KMS-11 (cell line): Measurements from ENCODE around the gene MPO.

Experiments
- H2AFZ ChIP-seq: fragments of 200-600 bp; sonication (generic); 2 replicates; pipeline ENCODE4 v1.6.1; 2016; ENCODE audit warnings: antibody characterized with exemption, mixed run types, low read depth
- H3K27ac ChIP-seq: fragments of 200-600 bp; sonication (generic); 2 replicates; pipeline ENCODE4 v1.6.1; 2016; ENCODE audit warnings: mild to moderate bottlenecking, mixed run types
- H3K27me3 ChIP-seq: fragments of 200-600 bp; sonication (generic); 2 replicates; pipeline ENCODE4 v1.6.1; 2017; ENCODE audit warnings: mild to moderate bottlenecking, low read depth, mixed run types, moderate library complexity; ENCODE audit not compliant: insufficient read depth
- H3K36me3 ChIP-seq: fragments of 200-600 bp; sonication (generic); 2 replicates; pipeline ENCODE4 v1.6.1; 2017; ENCODE audit warnings: mild to moderate bottlenecking, mixed run types; ENCODE audit not compliant: insufficient read depth
- H3K4me1 ChIP-seq: fragments of 200-600 bp; sonication (generic); 2 replicates; pipeline ENCODE4 v1.6.1; 2016; ENCODE audit warnings: mild to moderate bottlenecking, low read depth, mixed run types; ENCODE audit not compliant: poor library complexity, severe bottlenecking
- H3K4me2 ChIP-seq: fragments of 200-600 bp; sonication (generic); 2 replicates; pipeline ENCODE4 v1.7.0; 2016; ENCODE audit warnings: mild to moderate bottlenecking, mixed run types
- H3K4me3 ChIP-seq: fragments of 200-600 bp; sonication (generic); IDR thresholded peaks from 2 replicates; pipeline ENCODE4 v1.6.1; 2017; ENCODE audit warnings: low read depth, low read length, mixed read lengths; ENCODE audit not compliant: insufficient read depth
- H3K79me2 ChIP-seq: fragments of 200-600 bp; sonication (generic); 2 replicates; pipeline ENCODE4 v1.6.1; 2016; ENCODE audit warnings: low read depth, mixed run types; ENCODE audit not compliant: insufficient read depth
- H3K9ac ChIP-seq: fragments of 200-600 bp; sonication (generic); 2 replicates; pipeline ENCODE4 v1.6.1; 2016; ENCODE audit warnings: mild to moderate bottlenecking, mixed run types
- H4K20me1 ChIP-seq: fragments of 200-600 bp; sonication (generic); 2 replicates; pipeline ENCODE4 v1.6.1; 2016; ENCODE audit warnings: mild to moderate bottlenecking, mixed run types; ENCODE audit not compliant: insufficient read depth
- TF ChIP-seq, protein P1 (sequence below): fragments of 200-600 bp; sonication (generic); conservative IDR thresholded peaks from 2 replicates; pipeline ENCODE4 v1.6.1; 2017; ENCODE audit warnings: low read depth, mild to moderate bottlenecking, antibody characterized with exemption, low read length, moderate library complexity, mixed read lengths

The MPO gene

DNA sequence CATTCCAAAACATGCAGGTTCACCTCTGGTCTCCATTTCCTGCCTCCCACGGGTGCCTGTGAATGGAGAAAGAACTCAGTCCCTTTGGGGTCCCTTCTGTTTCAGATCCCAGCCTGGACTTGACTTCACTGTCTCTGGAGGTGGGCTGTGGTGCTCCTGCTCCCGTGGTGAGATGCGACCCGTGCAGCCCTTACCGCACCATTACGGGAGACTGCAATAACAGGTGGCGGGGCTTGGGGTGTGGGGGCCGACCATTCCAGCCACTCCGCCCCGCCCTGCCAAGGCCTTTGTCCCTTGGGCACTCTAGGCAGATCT lies 31.8 kb downstream of the MPO start:
- TF ChIP-seq, protein P1, sequence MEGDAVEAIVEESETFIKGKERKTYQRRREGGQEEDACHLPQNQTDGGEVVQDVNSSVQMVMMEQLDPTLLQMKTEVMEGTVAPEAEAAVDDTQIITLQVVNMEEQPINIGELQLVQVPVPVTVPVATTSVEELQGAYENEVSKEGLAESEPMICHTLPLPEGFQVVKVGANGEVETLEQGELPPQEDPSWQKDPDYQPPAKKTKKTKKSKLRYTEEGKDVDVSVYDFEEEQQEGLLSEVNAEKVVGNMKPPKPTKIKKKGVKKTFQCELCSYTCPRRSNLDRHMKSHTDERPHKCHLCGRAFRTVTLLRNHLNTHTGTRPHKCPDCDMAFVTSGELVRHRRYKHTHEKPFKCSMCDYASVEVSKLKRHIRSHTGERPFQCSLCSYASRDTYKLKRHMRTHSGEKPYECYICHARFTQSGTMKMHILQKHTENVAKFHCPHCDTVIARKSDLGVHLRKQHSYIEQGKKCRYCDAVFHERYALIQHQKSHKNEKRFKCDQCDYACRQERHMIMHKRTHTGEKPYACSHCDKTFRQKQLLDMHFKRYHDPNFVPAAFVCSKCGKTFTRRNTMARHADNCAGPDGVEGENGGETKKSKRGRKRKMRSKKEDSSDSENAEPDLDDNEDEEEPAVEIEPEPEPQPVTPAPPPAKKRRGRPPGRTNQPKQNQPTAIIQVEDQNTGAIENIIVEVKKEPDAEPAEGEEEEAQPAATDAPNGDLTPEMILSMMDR, result no peak
- peaks cover 8% of the 10 kb centered on the region for H3K4me1 ChIP-seq
- no peaks in the 10 kb centered on the region for H4K20me1 ChIP-seq
- H3K4me3 ChIP-seq, result no peak overlapping the region
- H2AFZ ChIP-seq, result peak overlapping the region; percentile 100; the same call in 1 of the 2 replicates
- no peaks in the 10 kb centered on the region for H3K79me2 ChIP-seq
- H3K9ac ChIP-seq, result no peak overlapping the region
- peaks cover 8% of the 10 kb centered on the region; the same call in 1 of the 2 replicates for H3K27me3 ChIP-seq
- H3K27ac ChIP-seq, result no peak overlapping the region
- peak overlapping the region; percentile 71; the same call in 1 of the 2 replicates for H3K4me2 ChIP-seq
- no peaks in the 10 kb centered on the region for H3K36me3 ChIP-seq

DNA sequence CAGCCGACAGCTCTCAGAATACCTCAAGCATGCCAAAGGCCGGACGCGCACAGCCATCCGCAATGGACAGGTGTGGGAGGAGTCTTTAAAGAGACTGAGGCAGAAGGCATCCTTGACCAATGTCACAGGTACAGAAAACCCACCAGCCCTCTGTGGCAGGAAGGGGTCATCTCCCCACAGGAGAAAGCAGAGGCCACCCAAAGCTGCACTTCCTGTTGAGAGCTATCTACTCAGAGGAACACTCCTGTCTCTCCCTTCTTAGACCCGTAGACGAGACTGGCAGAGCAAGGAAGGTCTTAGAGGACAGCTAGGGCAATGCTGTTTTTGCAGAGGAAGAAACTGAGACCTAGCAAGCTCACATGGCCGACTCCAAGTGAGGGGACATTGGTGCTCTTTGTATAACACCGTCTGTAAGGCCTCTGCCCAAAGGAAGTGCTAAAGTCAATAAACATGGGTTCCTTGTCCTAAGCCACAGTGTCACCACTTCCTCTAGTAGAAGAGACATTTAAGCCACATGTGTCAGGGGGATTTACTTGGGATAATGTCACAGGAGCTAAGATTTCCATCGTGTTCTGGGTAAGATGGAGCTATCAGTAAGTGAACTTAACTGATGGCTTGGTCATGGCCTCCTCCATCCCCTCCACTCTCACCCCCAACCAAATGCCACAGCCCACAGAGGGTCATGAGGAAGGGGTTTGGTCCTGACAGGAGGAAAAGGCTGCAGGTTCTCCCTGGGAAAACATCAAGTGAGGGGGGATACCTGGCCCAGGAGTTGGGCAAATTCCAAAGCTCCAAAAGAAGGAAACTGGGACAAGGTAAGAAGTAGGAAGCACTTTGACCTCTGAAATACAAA lies 33.0 kb downstream of the MPO start:
- Histone ChIP-seq H3K27me3 (peaks cover 11% of the 10 kb centered on the region; the same call in 1 of the 2 replicates), H3K36me3 (no peaks in the 10 kb centered on the region), H3K4me2 (no peak overlapping the region), H3K27ac (no peak overlapping the region), H2AFZ (no peak overlapping the region), H3K4me3 (no peak overlapping the region), H3K79me2 (no peaks in the 10 kb centered on the region), H3K9ac (no peak overlapping the region), H3K4me1 (peaks cover 8% of the 10 kb centered on the region), H4K20me1 (no peaks in the 10 kb centered on the region)
- TF ChIP-seq, protein P1, result no peak

DNA sequence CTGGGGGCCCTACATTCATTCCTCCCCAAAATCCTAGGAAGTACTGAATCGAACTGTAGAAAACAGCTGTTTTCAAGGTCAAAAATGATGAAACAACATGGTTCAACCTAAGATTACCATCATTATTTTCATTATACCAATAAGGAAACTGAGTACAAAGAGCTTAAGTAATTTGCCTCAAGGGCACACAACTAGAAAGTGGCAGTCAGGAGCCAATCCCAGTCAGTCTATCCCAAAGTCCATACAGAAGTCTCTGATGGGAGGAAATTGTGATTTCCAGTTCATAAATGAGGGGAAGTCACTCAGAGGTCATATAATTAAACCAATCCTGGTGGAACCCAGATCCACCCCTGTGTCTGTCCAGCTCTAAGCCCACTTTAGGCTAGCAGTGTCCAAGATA lies 34.0 kb downstream of the MPO start:
- Histone ChIP-seq H2AFZ (no peak overlapping the region), H3K27ac (no peak overlapping the region), H3K79me2 (no peaks in the 10 kb centered on the region), H3K4me2 (no peak overlapping the region), H3K4me1 (peaks cover 15% of the 10 kb centered on the region), H3K4me3 (no peak overlapping the region), H3K9ac (no peak overlapping the region), H3K27me3 (peaks cover 11% of the 10 kb centered on the region; the same call in 1 of the 2 replicates), H3K36me3 (no peaks in the 10 kb centered on the region), H4K20me1 (no peaks in the 10 kb centered on the region)
- TF ChIP-seq, protein P1, result no peak

DNA sequence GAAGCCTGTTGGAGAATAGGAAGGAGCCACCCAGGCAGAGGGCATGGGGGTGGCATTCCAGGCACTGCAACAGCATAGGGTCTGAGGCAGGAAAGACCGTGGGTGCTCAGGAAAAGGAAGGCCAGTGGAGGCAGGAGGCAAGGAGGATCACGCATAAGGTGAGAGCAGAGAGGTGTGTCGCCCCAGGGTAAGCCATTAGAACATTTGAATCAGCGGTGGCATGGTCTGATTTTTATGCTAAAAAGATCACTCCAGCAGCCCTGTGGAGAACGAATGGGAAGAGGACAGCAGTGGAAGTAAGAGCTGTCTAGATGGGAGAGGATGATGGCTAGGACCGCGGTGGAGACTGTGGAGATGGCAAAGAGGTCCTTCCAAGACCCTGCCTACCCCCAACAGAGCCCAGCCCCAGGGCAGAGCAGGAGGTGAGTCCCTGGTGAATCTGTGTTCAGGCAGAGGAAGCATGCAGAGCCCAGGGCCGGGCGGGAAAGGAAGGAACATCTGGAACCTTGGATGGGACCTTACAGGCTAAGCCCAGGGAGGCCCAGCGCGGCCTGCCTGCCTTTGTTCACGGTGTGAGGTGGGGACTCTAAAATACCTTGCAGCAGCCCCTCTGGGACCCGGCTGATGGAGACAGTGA lies 34.5 kb downstream of the MPO start:
- H3K27me3 ChIP-seq, result peaks cover 11% of the 10 kb centered on the region; the same call in 1 of the 2 replicates
- TF ChIP-seq, protein P1, result no peak

More for the DNA sequence above, 34.5 kb downstream of the MPO start:
- peaks cover 15% of the 10 kb centered on the region for H3K4me1 ChIP-seq
- H3K4me2 ChIP-seq, result no peak overlapping the region
- no peak overlapping the region for H3K4me3 ChIP-seq
- no peaks in the 10 kb centered on the region for H3K36me3 ChIP-seq
- H3K9ac ChIP-seq, result no peak overlapping the region
- no peak overlapping the region for H2AFZ ChIP-seq
- H3K27ac ChIP-seq, result no peak overlapping the region
- H3K79me2 ChIP-seq, result no peaks in the 10 kb centered on the region
- no peaks in the 10 kb centered on the region for H4K20me1 ChIP-seq
